Endometrial microvascular endothelial cells (primary cell): Measurements from ENCODE around the gene MT1E. TPM values are rescaled to one million over a fixed set of nuclear protein-coding genes. Genes with fewer than 3 reads are reported as not detected.

ENCODE experiments used
- in situ Hi-C: cut with HindIII; loops from 2 replicates; pipeline ENCODE4 v1.10.0; 2017; ENCODE audit warnings: low sequenced_read_pairs, low pct_unique_long_range_greater_than_20kb; ENCODE audit errors: inconsistent ontology term
- total RNA-seq: library from RNA; depleted of rRNA; stranded (reverse); fragments of >200 nt; gene quantifications from one replicate; pipeline ENCODE4 v1.2.3, GENCODE V29; 2015; ENCODE audit errors: inconsistent ontology term

The MT1E gene
- total RNA-seq, 1 donor from 2014 or later: 878 TPM

- in situ Hi-C loops: no loop called here
These were observed 12.5 kb downstream of the MT1E start, which contains the start of gene MT1A for GRCh38 chr16:56637814-56638750. Gene MT1A (plus strand): TSS chr16:56638666. CDS start chr16:56638739, 73 bp downstream.

GRCh38 chr16:56639045-56639444 is 13.5 kb downstream of the MT1E start:
- in situ Hi-C loops: no loop called here

DNA sequence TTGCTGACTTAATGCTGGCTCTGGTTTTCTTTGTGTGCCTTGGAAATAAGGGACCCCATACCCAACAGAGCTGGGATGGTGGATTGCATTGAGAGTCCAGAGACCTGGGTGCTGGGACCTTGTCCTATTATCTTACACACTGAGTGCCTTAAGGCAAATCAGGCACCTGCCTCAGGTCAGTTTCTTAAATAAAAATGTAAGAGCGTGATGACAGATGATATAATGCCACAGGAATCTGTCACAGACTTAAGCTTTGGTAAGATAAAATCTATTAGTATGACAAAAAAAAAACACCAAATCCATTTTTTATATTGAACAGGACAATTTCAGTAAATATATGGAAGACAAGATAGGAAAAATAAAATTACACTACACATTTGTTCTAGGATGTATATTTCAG is 14.5 kb downstream of the MT1E start:
- in situ Hi-C loops: no loop called here

- in situ Hi-C loops: no loop called here
These were observed 15.6 kb downstream of the MT1E start for GRCh38 chr16:56641166-56641565.

GRCh38 chr16:56643080-56643778 is 17.6 kb downstream of the MT1E start:
- in situ Hi-C loops: no loop called here

DNA sequence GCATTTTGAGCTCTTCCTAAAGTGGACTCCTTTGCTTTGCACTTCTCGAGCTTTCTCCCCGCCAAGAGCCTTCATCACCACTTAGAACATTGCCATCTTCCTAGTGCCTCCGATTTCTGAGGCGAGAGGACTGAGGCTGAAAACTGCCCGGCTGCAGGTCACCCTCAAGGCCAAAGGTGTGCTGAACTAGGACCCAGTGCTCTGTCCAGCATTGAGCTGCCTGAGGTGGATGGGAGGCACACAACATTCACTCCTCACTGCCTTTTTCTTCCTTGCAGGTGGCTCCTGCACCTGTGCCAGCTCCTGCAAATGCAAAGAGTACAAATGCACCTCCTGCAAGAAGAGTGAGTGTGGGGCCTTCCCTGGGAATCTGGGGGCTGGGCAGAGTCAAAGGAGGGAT is 18.3 kb downstream of the MT1E start:
- in situ Hi-C loops: no loop called here

DNA sequence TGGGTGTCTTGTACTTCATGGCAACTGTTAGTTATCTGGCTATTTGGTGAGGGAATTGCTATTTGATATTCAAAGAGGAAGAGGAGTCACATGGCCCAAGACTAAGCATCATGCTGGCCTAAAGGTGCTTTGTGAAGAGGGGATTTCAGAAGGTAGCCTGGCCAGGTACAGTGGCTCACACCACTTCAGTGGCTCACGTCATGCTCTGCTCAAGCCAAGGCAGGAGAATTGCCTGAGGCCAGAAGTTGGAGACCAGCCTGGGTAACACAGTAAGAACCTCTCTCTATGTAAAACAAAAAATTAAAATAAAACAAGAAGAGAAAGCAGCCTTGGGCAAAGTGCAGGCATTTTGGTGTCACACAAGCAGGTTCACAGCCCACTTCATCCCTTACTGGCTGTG is 19.7 kb downstream of the MT1E start:
- in situ Hi-C loops: no loop called here

GRCh38 chr16:56645838-56646237 is 20.3 kb downstream of the MT1E start:
- in situ Hi-C loops: no loop called here

- in situ Hi-C loops: no loop called here
These were observed 22.3 kb downstream of the MT1E start for GRCh38 chr16:56647641-56648431.

GRCh38 chr16:56649271-56649670 is 23.7 kb downstream of the MT1E start:
- in situ Hi-C loops: no loop called here

DNA sequence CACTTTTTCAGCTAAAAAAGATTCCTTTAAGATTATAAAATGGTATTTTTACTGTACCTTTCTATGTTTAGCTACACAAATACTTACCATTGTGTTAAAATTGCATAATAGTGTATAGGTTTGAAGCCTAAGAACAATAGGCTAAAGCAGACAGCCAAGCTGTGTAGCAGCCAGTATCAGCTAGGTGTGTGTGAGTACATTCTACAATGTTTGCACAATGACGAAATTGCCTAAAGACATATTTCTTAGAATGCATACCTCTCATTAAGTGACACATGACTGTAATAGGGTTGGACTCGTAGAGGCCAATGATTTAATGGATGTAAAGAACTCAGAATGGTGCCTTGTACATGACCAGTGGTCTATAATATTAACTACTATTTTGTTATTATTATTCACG is 24.2 kb downstream of the MT1E start:
- in situ Hi-C loops: no loop called here

- in situ Hi-C loops: no loop called here
These were observed 26.0 kb downstream of the MT1E start, which contains the start of gene MT1B for GRCh38 chr16:56651586-56651985. Gene MT1B (plus strand): TSS chr16:56651886. CDS start chr16:56651954, 68 bp downstream.

DNA sequence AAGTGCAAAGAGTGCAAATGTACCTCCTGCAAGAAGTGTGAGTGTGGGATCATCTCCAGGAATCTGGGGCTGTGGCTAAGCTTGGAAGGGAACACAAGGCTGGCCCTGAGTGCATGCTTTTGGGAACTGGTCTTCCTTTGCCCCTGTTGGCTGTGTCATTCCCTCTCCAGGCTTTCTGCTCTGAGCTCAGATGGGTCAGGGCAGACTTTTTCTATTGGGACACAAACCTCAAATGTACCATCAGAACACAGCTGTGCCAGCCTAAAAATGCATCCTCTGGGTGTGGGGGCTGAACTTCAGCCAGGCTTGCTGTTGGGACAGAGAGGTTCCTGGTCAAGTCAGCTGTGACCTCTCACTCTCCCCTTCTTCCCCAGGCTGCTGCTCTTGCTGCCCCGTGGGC is 27.0 kb downstream of the MT1E start:
- in situ Hi-C loops: no loop called here

- in situ Hi-C loops: no loop called here
These were observed 27.6 kb downstream of the MT1E start for GRCh38 chr16:56653218-56653617.

- in situ Hi-C loops: no loop called here
These were observed 32.2 kb downstream of the MT1E start, which contains the start of gene MT1F for GRCh38 chr16:56657555-56658326. Gene MT1F (plus strand): TSS chr16:56657959. CDS start chr16:56658059, 100 bp downstream.

GRCh38 chr16:56658327-56658875 is 32.8 kb downstream of the MT1E start:
- in situ Hi-C loops: no loop called here

DNA sequence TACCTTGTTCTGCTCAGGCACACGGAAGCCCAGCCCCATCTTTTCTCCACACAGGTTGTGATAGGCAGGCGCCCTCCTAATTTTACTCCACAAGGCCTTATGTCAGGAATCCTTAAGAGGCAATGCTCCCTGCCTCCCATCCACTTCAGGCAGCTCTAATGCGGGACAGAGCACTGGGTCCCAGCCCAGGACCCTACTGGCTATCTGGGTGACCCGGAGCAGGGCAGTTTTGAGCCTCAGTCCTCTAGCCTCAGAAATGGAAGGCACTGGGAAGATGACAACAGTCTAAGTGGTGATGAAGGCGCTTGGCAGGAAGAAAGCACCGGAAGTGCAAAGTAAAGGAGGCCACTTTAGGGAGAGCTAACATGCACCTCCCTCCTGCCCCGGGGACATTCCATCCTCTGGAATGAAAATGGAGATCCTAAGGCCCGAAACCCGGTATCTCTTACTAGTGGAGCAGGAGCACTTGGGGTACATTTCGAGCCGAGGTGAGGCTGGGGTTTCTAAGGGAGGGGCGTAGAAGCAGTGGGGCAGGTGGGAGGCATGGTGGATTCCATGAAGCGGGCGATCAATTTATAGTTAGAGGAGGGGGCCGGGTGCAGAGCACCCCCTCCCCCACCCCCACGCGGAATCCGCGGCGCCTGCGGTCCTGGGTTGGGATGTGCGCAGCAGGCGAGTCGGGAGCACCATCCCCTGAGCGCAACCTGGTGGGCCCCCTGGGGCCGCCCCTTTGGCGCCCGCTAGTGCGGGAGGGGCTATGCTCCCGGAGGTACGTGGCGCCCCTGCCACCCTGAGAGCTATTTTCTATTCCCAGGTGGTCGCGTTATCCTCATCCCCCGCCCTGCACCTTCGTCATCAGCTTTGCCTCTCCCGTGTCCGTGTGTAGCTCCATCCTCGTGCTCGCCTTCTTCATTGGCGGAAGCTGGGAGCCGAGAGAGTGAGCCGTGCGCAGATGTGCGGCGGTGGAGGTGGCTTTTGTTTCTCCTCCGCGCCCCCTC is 37.1 kb downstream of the MT1E start:
- in situ Hi-C loops: no loop called here
